GM23248 (cell line): ENCODE results near the gene HTRA1. TPM values are rescaled to one million over a fixed set of nuclear protein-coding genes. Genes with fewer than 3 reads are reported as not detected.

Source experiments
- DNase-seq: peaks from one replicate; pipeline ENCODE4 v3.0.0-alpha.2; 2015
- H2AFZ ChIP-seq: fragments of 200-600 bp; sonication (generic); 2 replicates; pipeline ENCODE4 v1.6.1; 2016; ENCODE audit warnings: antibody characterized with exemption
- H3F3A ChIP-seq: fragments of 200-600 bp; sonication (generic); 2 replicates; pipeline ENCODE4 v1.6.1; 2016; ENCODE audit warnings: mild to moderate bottlenecking, antibody characterized with exemption, mixed run types; ENCODE audit not compliant: insufficient read depth
- H3K27ac ChIP-seq: fragments of 200-600 bp; sonication (generic); 2 replicates; pipeline ENCODE4 v1.5.1; 2016; ENCODE audit warnings: mild to moderate bottlenecking
- H3K27me3 ChIP-seq: fragments of 200-600 bp; sonication (generic); replicated peaks from 2 replicates; pipeline ENCODE4 v1.6.1; 2016; ENCODE audit warnings: mild to moderate bottlenecking; ENCODE audit not compliant: insufficient read depth
- H3K36me3 ChIP-seq: fragments of 200-600 bp; sonication (generic); 2 replicates; pipeline ENCODE4 v1.6.1; 2016; ENCODE audit warnings: low read depth, mild to moderate bottlenecking
- H3K4me1 ChIP-seq: fragments of 200-600 bp; sonication (generic); 2 replicates; pipeline ENCODE4 v1.6.1; 2016; ENCODE audit warnings: mild to moderate bottlenecking; ENCODE audit not compliant: insufficient read depth
- H3K4me2 ChIP-seq: fragments of 200-600 bp; sonication (generic); one replicate; pipeline ENCODE4 v1.6.1; 2016; ENCODE audit warnings: mild to moderate bottlenecking; ENCODE audit not compliant: unreplicated experiment
- H3K4me3 ChIP-seq: fragments of 200-600 bp; sonication (generic); 2 replicates; pipeline ENCODE4 v1.5.1; 2016; ENCODE audit warnings: mild to moderate bottlenecking
- H3K79me2 ChIP-seq: fragments of 200-600 bp; sonication (generic); 2 replicates; pipeline ENCODE4 v1.6.1; 2016; ENCODE audit warnings: mild to moderate bottlenecking; ENCODE audit not compliant: insufficient read depth
- H3K9ac ChIP-seq: fragments of 200-600 bp; sonication (generic); 2 replicates; pipeline ENCODE4 v1.6.1; 2016; ENCODE audit warnings: mild to moderate bottlenecking
- H3K9me2 ChIP-seq: fragments of 200-600 bp; sonication (generic); 2 replicates; pipeline ENCODE4 v1.6.1; 2016; ENCODE audit warnings: mixed run types, mild to moderate bottlenecking, moderate library complexity; ENCODE audit not compliant: insufficient read depth
- H3K9me3 ChIP-seq: fragments of 200-600 bp; sonication (generic); one replicate; pipeline ENCODE4 v1.6.1; 2017; ENCODE audit warnings: low read depth
- H4K20me1 ChIP-seq: fragments of 200-600 bp; sonication (generic); 2 replicates; pipeline ENCODE4 v1.6.0; 2016; ENCODE audit not compliant: insufficient read depth
- EZH2 ChIP-seq: fragments of 200-600 bp; sonication (generic); IDR thresholded peaks from 2 replicates; pipeline ENCODE4 v1.6.1; 2018; ENCODE audit warnings: antibody characterized with exemption, mild to moderate bottlenecking; ENCODE audit not compliant: insufficient read depth, poor library complexity, severe bottlenecking
- EZH2phosphoT487 ChIP-seq: fragments of 200-600 bp; sonication (generic); IDR thresholded peaks from 2 replicates; pipeline ENCODE4 v1.6.1; 2018; ENCODE audit warnings: antibody characterized with exemption, moderate library complexity, mild to moderate bottlenecking, low read depth; ENCODE audit not compliant: insufficient read depth
- WGBS, 2 experiments: methylation state at CpG; one replicate each; pipeline ENCODE4 v1.1.6; 2015 to 2017; ENCODE audit warnings: low lambda C conversion rate in 2 of 2, low coverage in 1 of 2; ENCODE audit errors: missing lambda C conversion rate in 2 of 2; 5-methylcytosine and 5-hydroxymethylcytosine counted together
- in situ Hi-C: fragments of 300-500 bp; cut with MboI; formaldehyde crosslinking; loops from 2 replicates; pipeline ENCODE4 v1.15.0; 2020
- polyA plus RNA-seq: library from polyadenylated mRNA; unstranded; fragments of >200 nt; fragmentation: Nextera tagmentation; extraction: Ambion mirVana; gene quantifications from 2 replicates; pipeline ENCODE4 v1.2.1, GENCODE V29; 2016
- total RNA-seq: library from RNA; depleted of rRNA; stranded (reverse); fragments of >200 nt; shearing (Covaris generic); gene quantifications from 2 replicates; pipeline ENCODE4 v1.2.3, GENCODE V29; 2014

The HTRA1 gene
- total and polyA plus RNA-seq, 2 experiments from 2014 or later: 220 to 405 TPM

DNA sequence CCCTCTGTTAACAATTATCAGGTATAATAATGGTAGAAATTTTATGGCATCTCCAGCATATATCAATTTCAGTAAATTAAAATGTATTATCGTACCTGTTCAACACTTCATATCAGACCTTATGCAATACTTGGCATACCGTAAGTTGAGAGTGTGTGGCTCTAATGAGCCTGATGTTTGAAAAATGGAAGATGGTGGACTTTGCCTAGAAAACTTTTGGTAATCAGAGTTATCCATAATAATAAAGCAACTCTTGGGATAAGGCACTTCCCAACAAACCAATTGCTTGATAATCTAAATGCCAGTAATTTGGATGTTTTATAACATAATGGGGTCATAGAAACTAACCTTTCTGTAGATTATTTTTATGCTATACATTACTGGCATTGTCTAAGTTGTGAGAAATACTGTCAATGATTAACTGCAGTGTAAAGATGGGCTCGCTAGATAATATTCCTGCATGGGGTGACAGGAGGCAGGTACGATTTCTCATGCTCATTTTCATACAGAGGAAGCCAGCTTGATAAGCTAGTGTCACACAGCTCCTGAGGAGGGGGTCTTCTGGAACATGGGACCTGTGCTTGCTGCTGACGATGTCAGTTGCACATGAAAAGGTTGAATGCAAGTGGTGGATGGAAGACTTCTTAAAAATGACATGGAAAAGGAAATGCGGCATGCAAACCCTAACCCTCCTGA is 71.4 kb downstream of the HTRA1 start:
- Histone ChIP-seq H3K27me3 (no peaks in the 10 kb centered on the region), H3K9ac (no peak overlapping the region), H3K9me3 (no peaks in the 10 kb centered on the region), H2AFZ (no peak overlapping the region), H3K27ac (no peak overlapping the region), H3K4me2 (no peak overlapping the region), H3K4me1 (no peaks in the 10 kb centered on the region), H4K20me1 (no peaks in the 10 kb centered on the region), H3K36me3 (no peaks in the 10 kb centered on the region), H3K4me3 (no peak overlapping the region), H3F3A (no peaks in the 10 kb centered on the region), H3K9me2 (no peaks in the 10 kb centered on the region), H3K79me2 (no peaks in the 10 kb centered on the region)
- no peak for TF ChIP-seq EZH2phosphoT487
- no peak for TF ChIP-seq EZH2
- no peak for DNase-seq
- 73 to 74% methylated on average over 6 of the region's 6 CpGs for WGBS, 2 experiments
- in situ Hi-C loops: no loop called here

DNA sequence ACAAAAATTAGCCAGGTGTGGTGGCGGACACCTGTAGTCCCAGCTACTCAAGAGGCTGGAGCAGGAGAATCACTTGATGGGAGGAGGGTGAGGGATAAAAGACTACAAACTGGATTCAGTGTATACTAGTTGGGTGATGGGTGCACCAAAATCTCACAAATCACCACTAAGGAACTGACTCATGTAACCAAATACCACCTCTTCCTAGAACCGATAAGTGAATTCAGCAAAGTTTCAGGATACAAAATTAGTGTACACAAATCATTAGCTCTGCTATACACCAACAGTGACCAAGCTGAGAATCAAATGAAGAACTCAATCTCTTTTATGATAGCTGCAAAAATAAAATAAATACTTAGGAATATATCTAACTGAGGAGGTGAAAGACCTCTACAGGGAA is 76.2 kb downstream of the HTRA1 start:
- no peak overlapping the region for H3K4me3 ChIP-seq
- H3K27me3 ChIP-seq: no peaks in the 10 kb centered on the region
- no peak overlapping the region for H3K4me2 ChIP-seq
- DNase-seq: no peak
- no peaks in the 10 kb centered on the region for H3K79me2 ChIP-seq
- in situ Hi-C loops: no loop called here
- H4K20me1 ChIP-seq: no peaks in the 10 kb centered on the region
- no peaks in the 10 kb centered on the region for H3F3A ChIP-seq
- H3K27ac ChIP-seq: no peak overlapping the region
- H3K36me3 ChIP-seq: no peaks in the 10 kb centered on the region
- 83 to 84% methylated on average over 2 of the region's 2 CpGs for WGBS, 2 experiments
- no peak overlapping the region for H2AFZ ChIP-seq
- H3K4me1 ChIP-seq: no peaks in the 10 kb centered on the region
- no peaks in the 10 kb centered on the region for H3K9me2 ChIP-seq
- no peaks in the 10 kb centered on the region for H3K9me3 ChIP-seq
- no peak overlapping the region for H3K9ac ChIP-seq
- TF ChIP-seq EZH2phosphoT487 (no peak), EZH2 (no peak)

DNA sequence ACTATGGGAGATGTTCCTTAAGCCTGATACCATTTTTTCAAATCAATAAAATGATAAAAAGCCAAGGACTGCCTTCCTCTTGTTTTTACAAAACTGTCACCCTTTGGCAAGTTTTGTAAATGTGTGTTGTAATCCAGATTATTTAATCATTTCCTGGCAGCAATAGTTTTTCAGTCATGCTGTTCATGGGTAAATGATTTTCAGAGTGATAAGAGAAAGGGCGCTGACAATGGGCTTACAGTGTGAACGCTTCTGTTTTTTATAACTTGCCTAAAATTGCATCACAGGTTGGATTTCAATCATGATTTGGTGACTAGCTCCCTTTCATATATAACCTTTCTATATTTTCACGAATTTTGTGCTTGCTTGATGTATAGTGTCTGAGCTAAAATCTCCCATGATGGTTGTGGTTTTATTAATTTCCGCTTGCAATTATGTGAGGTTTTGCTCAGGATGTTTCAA is 80.2 kb downstream of the HTRA1 start:
- DNase-seq: peak; percentile 50
- Histone ChIP-seq H3K27ac (no peak overlapping the region), H2AFZ (no peak overlapping the region), H3K9me2 (no peaks in the 10 kb centered on the region), H3K36me3 (no peaks in the 10 kb centered on the region), H3K79me2 (no peaks in the 10 kb centered on the region), H3F3A (no peaks in the 10 kb centered on the region), H3K27me3 (no peaks in the 10 kb centered on the region), H3K9ac (no peak overlapping the region), H3K4me3 (no peak overlapping the region), H3K9me3 (no peaks in the 10 kb centered on the region), H3K4me2 (no peak overlapping the region), H3K4me1 (no peaks in the 10 kb centered on the region), H4K20me1 (no peaks in the 10 kb centered on the region)
- WGBS, 2 experiments: 34 to 42% methylated on average over 4 of the region's 4 CpGs
- in situ Hi-C loops: no loop called here
- TF ChIP-seq EZH2 (no peak), EZH2phosphoT487 (no peak)

DNA sequence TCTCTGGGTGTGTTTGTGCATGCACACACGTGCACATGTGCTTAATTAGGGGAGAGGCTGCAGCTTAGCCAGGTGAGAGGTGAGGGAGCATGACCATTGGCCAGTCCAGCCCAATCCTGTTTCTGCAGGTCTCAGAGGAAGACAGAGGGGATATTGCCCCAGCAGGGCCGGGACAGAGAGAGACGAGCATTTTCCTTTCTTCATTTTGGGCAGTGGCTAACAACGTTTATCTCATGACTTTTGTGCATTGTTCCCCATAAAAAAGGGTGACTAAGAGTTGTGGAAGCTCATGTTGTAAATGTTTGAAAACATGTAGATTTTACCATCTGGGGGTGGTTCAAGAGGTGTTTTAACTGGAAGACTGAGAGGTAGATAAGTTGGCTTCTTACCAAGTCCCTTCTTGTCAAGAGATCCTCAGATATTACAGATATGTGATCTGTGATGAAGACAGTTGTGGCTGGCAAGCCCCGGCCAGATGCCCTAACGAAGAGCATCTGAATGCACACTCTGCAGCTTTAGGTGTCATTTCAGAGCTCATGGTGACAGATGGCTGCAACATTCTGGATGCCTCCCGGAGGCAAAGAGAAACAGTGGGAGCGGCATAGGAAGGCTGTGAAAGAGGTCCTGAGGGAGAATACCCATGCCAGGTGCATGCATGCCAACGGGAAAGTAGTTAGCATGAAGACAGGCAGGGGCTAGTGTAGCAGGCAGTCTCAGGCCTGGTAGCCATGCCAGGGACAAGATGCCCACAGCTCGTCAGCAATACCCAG is 82.5 kb downstream of the HTRA1 start:
- H3K4me2 ChIP-seq: no peak overlapping the region
- no peaks in the 10 kb centered on the region for H3F3A ChIP-seq
- no peaks in the 10 kb centered on the region for H4K20me1 ChIP-seq
- H3K27ac ChIP-seq: no peak overlapping the region
- H2AFZ ChIP-seq: no peak overlapping the region
- H3K27me3 ChIP-seq: no peaks in the 10 kb centered on the region
- H3K4me1 ChIP-seq: no peaks in the 10 kb centered on the region
- no peak overlapping the region for H3K4me3 ChIP-seq
- no peaks in the 10 kb centered on the region for H3K9me2 ChIP-seq
- no peaks in the 10 kb centered on the region for H3K36me3 ChIP-seq
- in situ Hi-C loops: no loop called here
- TF ChIP-seq EZH2phosphoT487: no peak
- TF ChIP-seq EZH2: no peak
- no peak for DNase-seq
- no peaks in the 10 kb centered on the region for H3K9me3 ChIP-seq
- no peaks in the 10 kb centered on the region for H3K79me2 ChIP-seq
- WGBS, 2 experiments: 70 to 72% methylated on average over 10 of the region's 10 CpGs
- no peak overlapping the region for H3K9ac ChIP-seq
